Measurements from ENCODE around the gene AIF1L. TPM values are rescaled to one million over a fixed set of nuclear protein-coding genes. Genes with fewer than 3 reads are reported as not detected.

AIF1L gene
- total and polyA plus RNA-seq, 2 experiments from 2014 or later = 4.2 to 6.0 TPM

DNA sequence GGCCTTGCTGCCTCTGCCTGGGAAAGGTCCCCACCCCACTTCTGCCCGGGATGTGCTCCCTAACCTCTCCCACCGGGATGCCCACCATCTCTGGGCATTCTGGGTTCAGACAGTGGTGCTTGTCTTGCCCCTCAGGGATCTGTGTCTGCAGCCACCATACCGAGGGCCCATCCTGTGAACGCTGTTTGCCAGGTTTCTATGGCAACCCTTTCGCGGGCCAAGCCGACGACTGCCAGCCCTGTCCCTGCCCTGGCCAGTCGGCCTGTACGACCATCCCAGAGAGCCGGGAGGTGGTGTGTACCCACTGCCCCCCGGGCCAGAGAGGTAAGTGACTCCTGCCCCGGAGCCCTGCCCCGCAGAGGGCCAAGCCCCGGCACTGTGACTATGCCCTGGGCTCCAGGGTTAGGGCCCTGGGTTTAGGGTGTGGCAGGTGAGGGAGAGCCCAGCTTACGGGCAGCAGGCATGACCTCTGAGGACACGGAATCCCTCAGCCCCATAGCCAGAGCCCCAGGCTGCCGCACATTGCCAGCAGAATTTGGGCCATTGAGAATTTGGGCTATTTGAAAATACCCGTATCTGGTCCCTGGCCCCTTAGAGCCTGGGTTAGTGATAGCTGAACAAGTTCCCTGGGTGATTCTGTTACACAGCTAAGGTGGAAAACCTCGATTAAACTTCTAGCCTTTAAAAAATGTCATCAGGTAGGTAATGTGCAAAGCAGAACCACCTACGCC is 35.3 kb upstream of the AIF1L start:
- H3K4me1 ChIP-seq (ENCODE audit: insufficient read depth) = no peaks in the 10 kb centered on the region
- WGBS (ENCODE audit: low lambda C conversion rate, missing lambda C conversion rate) = 86% methylated on average over 16 of the region's 21 CpGs
- TF ChIP-seq EZH2 (IDR thresholded peaks at IDR 0.05; ENCODE audit: borderline replicate concordance) (no peak), CTCF (IDR thresholded peaks at IDR 0.05; ENCODE audit: poor library complexity) (no peak), EZH2phosphoT487 (IDR thresholded peaks at IDR 0.05; ENCODE audit: low read depth, severe bottlenecking, unreplicated experiment) (no peak)
- no peak overlapping the region for H3K4me2 ChIP-seq
- no peaks in the 10 kb centered on the region for H4K20me1 ChIP-seq (ENCODE audit: insufficient read depth, poor library complexity, severe bottlenecking)
- no peak for DNase-seq (ENCODE audit: low spot score)
- no peaks in the 10 kb centered on the region for H3K27me3 ChIP-seq
- H3K9me3 ChIP-seq (ENCODE audit: low read depth) = no peaks in the 10 kb centered on the region
- H3K36me3 ChIP-seq (replicated peaks; ENCODE audit: insufficient read depth, low read depth) = no peaks in the 10 kb centered on the region
- H3K4me3 ChIP-seq = no peak overlapping the region
- no peaks in the 10 kb centered on the region for H3K9me2 ChIP-seq (replicated peaks; ENCODE audit: insufficient read depth)
- H2AFZ ChIP-seq = no peak overlapping the region
- H3K79me2 ChIP-seq = no peaks in the 10 kb centered on the region
- H3K27ac ChIP-seq = no peak overlapping the region

GRCh38 chr9:131062969-131063368 is 33.4 kb upstream of the AIF1L start:
- Histone ChIP-seq H3K4me1 (ENCODE audit: insufficient read depth) (no peaks in the 10 kb centered on the region), H3K27ac (no peak overlapping the region), H3K36me3 (replicated peaks; ENCODE audit: insufficient read depth, low read depth) (no peaks in the 10 kb centered on the region), H3K79me2 (no peaks in the 10 kb centered on the region), H3K4me2 (no peak overlapping the region), H3K9me3 (ENCODE audit: low read depth) (no peaks in the 10 kb centered on the region), H3K27me3 (no peaks in the 10 kb centered on the region), H2AFZ (no peak overlapping the region), H3K9me2 (replicated peaks; ENCODE audit: insufficient read depth) (no peaks in the 10 kb centered on the region), H3K4me3 (no peak overlapping the region), H4K20me1 (ENCODE audit: insufficient read depth, poor library complexity, severe bottlenecking) (no peaks in the 10 kb centered on the region)
- WGBS (ENCODE audit: low lambda C conversion rate, missing lambda C conversion rate) = 81% methylated on average over 9 of the region's 9 CpGs
- no peak for DNase-seq (ENCODE audit: low spot score)
- TF ChIP-seq EZH2phosphoT487 (IDR thresholded peaks at IDR 0.05; ENCODE audit: low read depth, severe bottlenecking, unreplicated experiment) (no peak), CTCF (IDR thresholded peaks at IDR 0.05; ENCODE audit: poor library complexity) (no peak), EZH2 (IDR thresholded peaks at IDR 0.05; ENCODE audit: borderline replicate concordance) (no peak)

GRCh38 chr9:131065599-131065998 is 30.7 kb upstream of the AIF1L start:
- 96% methylated on average over 7 of the region's 7 CpGs for WGBS (ENCODE audit: low lambda C conversion rate, missing lambda C conversion rate)
- Histone ChIP-seq H2AFZ (no peak overlapping the region), H3K9me3 (ENCODE audit: low read depth) (no peaks in the 10 kb centered on the region), H4K20me1 (ENCODE audit: insufficient read depth, poor library complexity, severe bottlenecking) (no peaks in the 10 kb centered on the region), H3K79me2 (no peaks in the 10 kb centered on the region), H3K9me2 (replicated peaks; ENCODE audit: insufficient read depth) (no peaks in the 10 kb centered on the region), H3K36me3 (replicated peaks; ENCODE audit: insufficient read depth, low read depth) (no peaks in the 10 kb centered on the region), H3K4me3 (no peak overlapping the region), H3K27ac (no peak overlapping the region), H3K4me1 (ENCODE audit: insufficient read depth) (no peaks in the 10 kb centered on the region), H3K27me3 (no peaks in the 10 kb centered on the region), H3K4me2 (no peak overlapping the region)
- no peak for DNase-seq (ENCODE audit: low spot score)
- TF ChIP-seq EZH2 (IDR thresholded peaks at IDR 0.05; ENCODE audit: borderline replicate concordance) = no peak
- no peak for TF ChIP-seq CTCF (IDR thresholded peaks at IDR 0.05; ENCODE audit: poor library complexity)
- no peak for TF ChIP-seq EZH2phosphoT487 (IDR thresholded peaks at IDR 0.05; ENCODE audit: low read depth, severe bottlenecking, unreplicated experiment)
